Stromal cell of bone marrow (primary cell): ENCODE measurements around the gene PIK3R4.

Source experiments
- DNase-seq: peaks from one replicate; pipeline ENCODE4 v3.0.0-alpha.2; 2012; ENCODE audit warnings: low read depth

PIK3R4 gene

GRCh38 chr3:130746246-130747039, at the start of gene PIK3R4:
PIK3R4 (minus strand) TSS chr3:130746829; CDS start chr3:130745218, 1,611 bp downstream.
- peak; percentile 95 for DNase-seq

- DNase-seq: no peak
These were observed 48.8 kb upstream of the PIK3R4 start for GRCh38 chr3:130795396-130795795.

- no peak for DNase-seq
These were observed 45.6 kb upstream of the PIK3R4 start for GRCh38 chr3:130792246-130792645.

GRCh38 chr3:130789782-130790322, 43.2 kb upstream of the PIK3R4 start:
- DNase-seq: no peak

GRCh38 chr3:130787422-130788068, 40.9 kb upstream of the PIK3R4 start:
- DNase-seq: no peak

GRCh38 chr3:130786306-130786705, 39.7 kb upstream of the PIK3R4 start:
- no peak for DNase-seq

GRCh38 chr3:130783629-130784028, 37.0 kb upstream of the PIK3R4 start:
- no peak for DNase-seq

GRCh38 chr3:130779486-130779885, 32.9 kb upstream of the PIK3R4 start:
- no peak for DNase-seq

GRCh38 chr3:130779031-130779430, 32.4 kb upstream of the PIK3R4 start:
- no peak for DNase-seq

GRCh38 chr3:130773366-130773765, 26.7 kb upstream of the PIK3R4 start:
- DNase-seq: no peak

- no peak for DNase-seq
These were observed 25.5 kb upstream of the PIK3R4 start for GRCh38 chr3:130772129-130772528.

GRCh38 chr3:130770644-130771043, 24.0 kb upstream of the PIK3R4 start:
- no peak for DNase-seq

GRCh38 chr3:130761730-130762311, 15.2 kb upstream of the PIK3R4 start:
- no peak for DNase-seq

GRCh38 chr3:130760922-130761321, 14.3 kb upstream of the PIK3R4 start:
- no peak for DNase-seq

- DNase-seq: peak; percentile 37
These were observed 13.2 kb upstream of the PIK3R4 start for GRCh38 chr3:130759692-130760338.

GRCh38 chr3:130758624-130759369, 12.2 kb upstream of the PIK3R4 start:
- DNase-seq: no peak

- no peak for DNase-seq
These were observed 11.1 kb upstream of the PIK3R4 start for GRCh38 chr3:130757611-130758150.

GRCh38 chr3:130755666-130756065, 9.0 kb upstream of the PIK3R4 start:
- no peak for DNase-seq

GRCh38 chr3:130748981-130749380, 2.4 kb upstream of the PIK3R4 start:
- DNase-seq: no peak

GRCh38 chr3:130748467-130748861, 1.8 kb upstream of the PIK3R4 start:
- DNase-seq: no peak

- no peak for DNase-seq
These were observed 3.3 kb downstream of the PIK3R4 start for GRCh38 chr3:130743354-130743753.
